PC-3 (cell line): Measurements from ENCODE around the gene LSM3.

Experiments used
- CTCF ChIP-seq: fragments of 300-600 bp; sonication (generic); conservative IDR thresholded peaks from 2 replicates; pipeline ENCODE4 v1.5.1; 2017; ENCODE audit warnings: antibody characterized with exemption, low read depth, mild to moderate bottlenecking, low read length
- EZH2phosphoT487 ChIP-seq: fragments of 300-600 bp; sonication (generic); IDR thresholded peaks from 2 replicates; pipeline ENCODE4 v1.6.1; 2018; ENCODE audit warnings: mild to moderate bottlenecking, antibody characterized with exemption, low read length, borderline replicate concordance

- TF ChIP-seq EZH2phosphoT487 (no peak), CTCF (no peak)
Measured at GRCh38 chr3:14227856-14228255, 49.2 kb downstream of the LSM3 start.
